Transverse colon (tissue), 4 donors: ENCODE data around the gene PTPRA. TPM values are rescaled to one million over a fixed set of nuclear protein-coding genes. Genes with fewer than 3 reads are reported as not detected.

ENCODE experiments used
- DNase-seq: peaks from one replicate; pipeline ENCODE4 v3.0.0-alpha.2; 2019
- H3K27ac ChIP-seq, 4 donors: fragments of 200-600 bp; sonication (generic); 2 replicates each; pipeline ENCODE4 v1.5.1; 2016 to 2018; ENCODE audit warnings: inconsistent platforms in 4 of 4
- H3K27me3 ChIP-seq: fragments of 200-600 bp; sonication (generic); 2 replicates; pipeline ENCODE4 v1.5.1; 2017; ENCODE audit warnings: inconsistent platforms
- H3K36me3 ChIP-seq, 4 donors: fragments of 200-600 bp; sonication (generic); 2 replicates each; pipeline ENCODE4 v1.5.1; 2017 to 2019; ENCODE audit warnings: inconsistent platforms in 4 of 4
- H3K4me1 ChIP-seq, 4 donors: fragments of 200-600 bp; sonication (generic); 2 replicates each; pipeline ENCODE4 v1.5.1; 2017 to 2020; ENCODE audit warnings: inconsistent platforms in 4 of 4
- H3K4me3 ChIP-seq, 4 donors: fragments of 200-600 bp; sonication (generic); 1 replicate in 1 of 4; 2 replicates in 3 of 4; pipeline versions ENCODE4 v1.5.1 to v1.6.1; 2017 to 2019; ENCODE audit warnings: inconsistent platforms in 4 of 4
- H3K9me3 ChIP-seq, 2 donors: fragments of 200-600 bp; sonication (generic); 2 replicates each; pipeline ENCODE4 v1.5.1; 2017 to 2019; ENCODE audit warnings: inconsistent platforms in 2 of 2
- CTCF ChIP-seq, 5 experiments: fragments of 200-600 bp in 3 of 5; fragments of 450-650 bp in 2 of 5; sonication (generic) in 3 of 5; IDR thresholded peaks; 1 replicate in 2 of 5; 2 replicates in 3 of 5; pipeline ENCODE4 v1.5.1; 2016 to 2017; ENCODE audit warnings: antibody characterized with exemption in 5 of 5, inconsistent platforms in 3 of 5, mild to moderate bottlenecking in 2 of 5, moderate library complexity in 1 of 5
- EP300 ChIP-seq: sonication (generic); formaldehyde crosslinking; IDR thresholded peaks from one replicate; pipeline ENCODE4 v1.6.1; 2017; ENCODE audit warnings: antibody characterized with exemption, low read depth
- POLR2A ChIP-seq: fragments of 450-650 bp; IDR thresholded peaks from one replicate; pipeline ENCODE4 v1.6.1; 2016; ENCODE audit warnings: antibody characterized with exemption, mild to moderate bottlenecking, moderate library complexity
- POLR2AphosphoS5 ChIP-seq, 3 donors: sonication (generic); formaldehyde crosslinking; IDR thresholded peaks; one replicate each; pipeline ENCODE4 v1.6.1; 2016; ENCODE audit warnings: antibody characterized with exemption in 3 of 3
- WGBS, 2 donors: methylation state at CpG; one replicate each; pipeline ENCODE4 v1.1.5; 2018; ENCODE audit warnings: low coverage in 1 of 2; 5-methylcytosine and 5-hydroxymethylcytosine counted together
- in situ Hi-C, 4 donors: fragments of 200-750 bp; cut with MboI; loops; one replicate each; pipeline versions ENCODE4 v1.15.0 to v1.15.1; 2017; ENCODE audit warnings: low sequenced_read_pairs in 3 of 4, low pct_ligation_motif_present in 1 of 4, low pct_unique_long_range_greater_than_20kb in 1 of 4
- intact Hi-C: fragments of 100-400 bp; cut with DNase I; formaldehyde crosslinking; loops from one replicate; pipeline ENCODE4 v1.15.1; 2023; ENCODE audit warnings: low total_unique reads
- total RNA-seq, 4 donors: library from RNA; depleted of rRNA; stranded (reverse); fragments of >200 nt; gene quantifications; one replicate each; pipeline ENCODE4 v1.1.0, GENCODE V29; 2016

PTPRA gene
- total RNA-seq, 4 donors from 2014 or later, result 32.2 to 55.8 (median 45.8) TPM

- Histone ChIP-seq H3K27me3 (no peaks in the 10 kb centered on the region), H3K9me3 (no peaks in the 10 kb centered on the region), H3K4me3 (peak within 1 kb of the TSS; percentile 74 to 96 (median 91)), H3K4me1 (peaks cover 8 to 19% (median 17%) of the 10 kb centered on the region in 4 donors), H3K36me3 (no peaks in the 10 kb centered on the region), H3K27ac (peak within 1 kb of the TSS; percentile 89 to 94 (median 93))
- TF ChIP-seq POLR2A (peak; percentile 72), CTCF (IDR thresholded peaks at IDR 0.05) (no peak), EP300 (no peak), POLR2AphosphoS5 (IDR thresholded peaks at IDR 0.05) (peak; percentile 65 to 89 (median 84))
- WGBS, 2 donors, result 12% methylated on average over 51 of the region's 98 CpGs; no CpG with 5 or more reads in 1 of the 2 donors
- peak; percentile 88 for DNase-seq
- in situ Hi-C loops, result no loop called here
- intact Hi-C loops, result no loop called here
Observed at GRCh38 chr20:2840138-2840966, 32.9 kb upstream of the PTPRA start, which contains the start of the genes PCED1A and VPS16. Gene PCED1A (minus strand): TSS chr20:2840655. CDS start chr20:2839912, 743 bp downstream. Gene VPS16 (plus strand): TSS chr20:2840745. CDS start chr20:2840775, 30 bp downstream.

- in situ Hi-C loops, result no loop called here
- 8 to 24% methylated on average over 7 to 31 of the region's 33 CpGs for WGBS, 2 donors
Observed at GRCh38 chr20:2840967-2841531, 32.2 kb upstream of the PTPRA start.

GRCh38 chr20:2845607-2846006 lies 27.7 kb upstream of the PTPRA start:
- no peaks in the 10 kb centered on the region for H3K27me3 ChIP-seq
- no peak overlapping the region for H3K4me3 ChIP-seq
- H3K27ac ChIP-seq, result no peak overlapping the region
- peaks cover 8 to 11% (median 10%) of the 10 kb centered on the region in 4 donors for H3K4me1 ChIP-seq
- TF ChIP-seq POLR2AphosphoS5 (IDR thresholded peaks at IDR 0.05) (no peak), POLR2A (no peak), EP300 (no peak), CTCF (IDR thresholded peaks at IDR 0.05) (no peak)
- intact Hi-C loops (no loop called here), in situ Hi-C loops (no loop called here)
- H3K9me3 ChIP-seq, result no peaks in the 10 kb centered on the region
- H3K36me3 ChIP-seq, result no peaks in the 10 kb centered on the region
- no peak for DNase-seq
- WGBS, 2 donors, result 33 to 79% methylated on average over 1 to 2 of the region's 2 CpGs

More at GRCh38 chr20:2840967-2841531, 32.2 kb upstream of the PTPRA start:
- Histone ChIP-seq H3K4me1 (peaks cover 8 to 19% (median 17%) of the 10 kb centered on the region in 4 donors), H3K9me3 (no peaks in the 10 kb centered on the region), H3K4me3 (peak overlapping the region; percentile 74 to 96 (median 91)), H3K27ac (peak overlapping the region; percentile 89 to 94 (median 93)), H3K36me3 (no peaks in the 10 kb centered on the region), H3K27me3 (no peaks in the 10 kb centered on the region)
- peak; percentile 53 for DNase-seq
- intact Hi-C loops, result no loop called here
- TF ChIP-seq POLR2AphosphoS5 (IDR thresholded peaks at IDR 0.05) (no peak), CTCF (IDR thresholded peaks at IDR 0.05) (no peak), POLR2A (no peak), EP300 (no peak)

- Histone ChIP-seq H3K27ac (no peak overlapping the region), H3K4me1 (peaks cover under 1 to 5% (median 3%) of the 10 kb centered on the region in 4 donors), H3K9me3 (no peaks in the 10 kb centered on the region), H3K4me3 (no peak overlapping the region), H3K36me3 (no peaks in the 10 kb centered on the region), H3K27me3 (no peaks in the 10 kb centered on the region)
- in situ Hi-C loops, result no loop called here
- 64 to 66% methylated on average over 4 to 5 of the region's 5 CpGs for WGBS, 2 donors
- no peak for TF ChIP-seq POLR2AphosphoS5 (IDR thresholded peaks at IDR 0.05)
- no peak for TF ChIP-seq POLR2A
- no peak for TF ChIP-seq CTCF (IDR thresholded peaks at IDR 0.05)
- TF ChIP-seq EP300, result no peak
- DNase-seq, result no peak
- intact Hi-C loops, result no loop called here
Observed at GRCh38 chr20:2846698-2847097, 26.6 kb upstream of the PTPRA start.
